IMR-90 (cell line): Measurements from ENCODE around the gene HOXC6. TPM values are rescaled to one million over a fixed set of nuclear protein-coding genes. Genes with fewer than 3 reads are reported as not detected.

Experiments
- ATAC-seq: fragments of 200-7000 bp; cut with Tn5 transposase; 2 replicates; pipeline ENCODE4 v1.9.1; 2020; ENCODE audit warnings: low read depth, mild to moderate bottlenecking, moderate library complexity
- BruUV-seq: library from RNA; stranded (reverse); fragments of 400-500 nt; replicated peaks from 2 replicates; lab custom pipeline; 2021; lab: Mats Ljungman, UMichigan
- CTCF ChIA-PET: fragments of 300-600 bp; formaldehyde crosslinking; extraction: SDS; loops from one replicate; lab custom pipeline; 2021; ENCODE audit warnings: antibody characterized with exemption; lab: Yijun Ruan, JAX
- POLR2A ChIA-PET: fragments of 300-600 bp; sonication (Branson Sonifier 250); formaldehyde crosslinking; loops from one replicate; lab custom pipeline; 2022; ENCODE audit warnings: antibody characterized with exemption; ENCODE audit not compliant: unreplicated experiment; lab: Charles Lee
- DNase-seq: peaks from one replicate; pipeline ENCODE4 v3.0.0; 2013
- H2AFZ ChIP-seq: replicated peaks from 2 replicates; pipeline ENCODE3; 2013; ENCODE audit warnings: low read length, mild to moderate bottlenecking; ENCODE audit not compliant: poor library complexity
- H2AK5ac ChIP-seq: 2 replicates; pipeline ENCODE4 v1.6.1; 2013; ENCODE audit warnings: low read depth, low read length, inconsistent platforms
- H2AK9ac ChIP-seq: replicated peaks from 2 replicates; pipeline ENCODE3; 2013; ENCODE audit warnings: mild to moderate bottlenecking, low read depth, low read length, moderate library complexity; ENCODE audit not compliant: poor library complexity
- H2BK120ac ChIP-seq: 2 replicates; pipeline ENCODE4 v1.6.1; 2013; ENCODE audit warnings: low read depth, low read length, inconsistent platforms
- H2BK15ac ChIP-seq: 3 replicates; pipeline ENCODE4 v1.6.1; 2013; ENCODE audit warnings: low read depth, low read length, inconsistent platforms
- H2BK20ac ChIP-seq: 2 replicates; pipeline ENCODE4 v1.6.1; 2013; ENCODE audit warnings: low read depth, mild to moderate bottlenecking, inconsistent platforms, low read length, moderate library complexity
- H2BK5ac ChIP-seq: 2 replicates; pipeline ENCODE4 v1.6.1; 2013; ENCODE audit warnings: mild to moderate bottlenecking, low read depth, low read length, inconsistent platforms; ENCODE audit not compliant: poor library complexity, severe bottlenecking
- H3K14ac ChIP-seq: replicated peaks from 2 replicates; pipeline ENCODE4 v1.6.1; 2013; ENCODE audit warnings: low read depth, low read length, inconsistent platforms
- H3K18ac ChIP-seq: 2 replicates; pipeline ENCODE4 v1.6.1; 2013; ENCODE audit warnings: low read depth, low read length, control low read depth
- H3K23ac ChIP-seq: 2 replicates; pipeline ENCODE4 v1.6.1; 2013; ENCODE audit warnings: low read depth, low read length, inconsistent platforms
- H3K27ac ChIP-seq: 2 replicates; pipeline ENCODE4 v1.5.1; 2013; ENCODE audit warnings: mild to moderate bottlenecking, control low read depth, low read length; ENCODE audit not compliant: insufficient read depth
- H3K27me3 ChIP-seq: 2 replicates; pipeline ENCODE4 v1.6.1; 2013; ENCODE audit warnings: low read length; ENCODE audit not compliant: control insufficient read depth, insufficient read depth
- H3K36me3 ChIP-seq: 2 replicates; pipeline ENCODE4 v1.6.1; 2013; ENCODE audit warnings: low read length, mixed read lengths; ENCODE audit not compliant: control insufficient read depth, insufficient read depth
- H3K4ac ChIP-seq: 2 replicates; pipeline ENCODE4 v1.6.1; 2013; ENCODE audit warnings: low read depth, low read length, inconsistent platforms
- H3K4me1 ChIP-seq: 2 replicates; pipeline ENCODE4 v1.6.1; 2013; ENCODE audit warnings: low read length, mixed read lengths; ENCODE audit not compliant: control insufficient read depth, insufficient read depth
- H3K4me2 ChIP-seq: 2 replicates; pipeline ENCODE4 v1.6.1; 2013; ENCODE audit warnings: low read depth, mild to moderate bottlenecking, control low read depth, low read length, moderate library complexity
- H3K4me3 ChIP-seq: 2 replicates; pipeline ENCODE4 v1.5.1; 2013; ENCODE audit warnings: low read depth, mild to moderate bottlenecking, control low read depth, low read length, moderate library complexity; ENCODE audit not compliant: insufficient read depth
- H3K56ac ChIP-seq: 2 replicates; pipeline ENCODE4 v1.6.1; 2013; ENCODE audit warnings: low read length, inconsistent platforms; ENCODE audit not compliant: insufficient read depth; ENCODE audit errors: extremely low read depth
- H3K79me1 ChIP-seq, 2 experiments: 2 replicates each; pipeline ENCODE4 v1.6.1; 2013; ENCODE audit warnings: low read length in 2 of 2, inconsistent platforms in 1 of 2, low read depth in 1 of 2
- H3K9ac ChIP-seq: 2 replicates; pipeline ENCODE4 v1.6.1; 2013; ENCODE audit warnings: low read depth, low read length, control low read depth
- H3K9me1 ChIP-seq: 2 replicates; pipeline ENCODE4 v1.6.1; 2013; ENCODE audit warnings: low read length, inconsistent platforms; ENCODE audit not compliant: insufficient read depth
- H3K9me3 ChIP-seq: 2 replicates; pipeline ENCODE4 v1.6.1; 2013; ENCODE audit warnings: low read length; ENCODE audit not compliant: control insufficient read depth, insufficient read depth
- H4K20me1 ChIP-seq: 2 replicates; pipeline ENCODE4 v1.6.1; 2013; ENCODE audit warnings: low read length, inconsistent platforms; ENCODE audit not compliant: insufficient read depth
- H4K5ac ChIP-seq: 2 replicates; pipeline ENCODE4 v1.6.1; 2013; ENCODE audit warnings: mild to moderate bottlenecking, low read depth, low read length, control low read depth
- H4K8ac ChIP-seq, 2 experiments: 2 replicates each; pipeline ENCODE4 v1.6.1; 2013; ENCODE audit warnings: low read depth in 2 of 2, low read length in 2 of 2, control low read depth in 1 of 2, inconsistent platforms in 1 of 2
- H4K91ac ChIP-seq: 2 replicates; pipeline ENCODE4 v1.6.1; 2013; ENCODE audit warnings: low read depth, low read length, inconsistent platforms; ENCODE audit not compliant: insufficient read depth
- BHLHE40 ChIP-seq: fragments of 150-350 bp; IDR thresholded peaks from 2 replicates; pipeline ENCODE4 v1.6.1; 2016; ENCODE audit warnings: mild to moderate bottlenecking, low read depth, low read length
- SMC3 ChIP-seq: fragments of 150-350 bp; IDR thresholded peaks from 2 replicates; pipeline ENCODE4 v1.6.1; 2016; ENCODE audit warnings: low read depth, mild to moderate bottlenecking, antibody characterized with exemption, low read length, moderate library complexity
- WGBS, 2 experiments: methylation state at CpG; one replicate each; pipeline versions ENCODE4 v1.1.5 to v1.1.7; 2013; ENCODE audit warnings: missing lambda C conversion rate in 2 of 2; ENCODE audit not compliant: insufficient read length in 1 of 2; ENCODE audit errors: extremely low coverage in 2 of 2; 5-methylcytosine and 5-hydroxymethylcytosine counted together
- dilution Hi-C: fragments of 300-500 bp; cut with HindIII; formaldehyde crosslinking; loops from one replicate; pipeline ENCODE4 v1.14.3; 2018; ENCODE audit warnings: low sequenced_read_pairs; ENCODE audit not compliant: unreplicated experiment
- in situ Hi-C: fragments of 300-500 bp; cut with MboI; formaldehyde crosslinking; loops from 3 replicates; pipeline ENCODE4 v1.14.3; 2019; ENCODE audit warnings: low sequenced_read_pairs, inconsistent platforms, mixed read lengths
- intact Hi-C: fragments of 100-400 bp; cut with micrococcal nuclease; formaldehyde crosslinking; loops from 2 replicates; pipeline ENCODE4 v1.10.0; 2022
- polyA plus RNA-seq, 3 experiments: library from polyadenylated mRNA; depleted of rRNA; stranded (reverse); fragments of >200 nt; gene quantifications; 2 replicates each; pipeline ENCODE4 v1.2.3, GENCODE V29; 2012; ENCODE audit warnings: low replicate concordance in 1 of 3
- total RNA-seq: library from RNA; depleted of rRNA; stranded (reverse); fragments of >200 nt; gene quantifications from 2 replicates; pipeline ENCODE4 v1.2.3, GENCODE V29; 2012

The HOXC6 gene
- total and polyA plus RNA-seq, 2 of the 4 experiments (the other 2 are of a cell fraction): 1.1 TPM; not detected in 1

GRCh38 chr12:54059668-54060067, 31.4 kb downstream of the HOXC6 start:
- dilution Hi-C loops (no loop called here), intact Hi-C loops (no loop called here), in situ Hi-C loops (no loop called here)
- no peaks in the 10 kb centered on the region for H4K20me1 ChIP-seq
- no peak overlapping the region for H3K4me3 ChIP-seq
- BruUV-seq: no TSS peak
- no peak overlapping the region for H3K18ac ChIP-seq
- no peak overlapping the region for H4K91ac ChIP-seq
- no peak overlapping the region for H2BK20ac ChIP-seq
- ATAC-seq (no peak), DNase-seq (no peak)
- no CpG with 5 or more reads among the region's 7 CpGs for WGBS, 2 experiments
- peak overlapping the region; percentile 3 for H2AFZ ChIP-seq
- no peak overlapping the region for H4K8ac ChIP-seq
- no peak overlapping the region for H3K14ac ChIP-seq
- H3K79me1 ChIP-seq: no peaks in the 10 kb centered on the region
- H3K9me1 ChIP-seq: no peaks in the 10 kb centered on the region
- no peak overlapping the region for H3K4me2 ChIP-seq
- no peak overlapping the region for H4K5ac ChIP-seq
- no peak overlapping the region for H3K23ac ChIP-seq
- H2BK15ac ChIP-seq: no peak overlapping the region
- no peaks in the 10 kb centered on the region for H3K9me3 ChIP-seq
- H3K27me3 ChIP-seq: peaks cover 51% of the 10 kb centered on the region
- H2AK5ac ChIP-seq: no peak overlapping the region
- POLR2A ChIA-PET: no interaction called here
- no peak overlapping the region for H2BK120ac ChIP-seq
- CTCF ChIA-PET: no interaction called here
- H3K4ac ChIP-seq: no peak overlapping the region
- H2BK5ac ChIP-seq: no peak overlapping the region
- TF ChIP-seq BHLHE40 (no peak), SMC3 (no peak)
- H3K4me1 ChIP-seq: no peaks in the 10 kb centered on the region
- no peak overlapping the region for H3K56ac ChIP-seq
- no peak overlapping the region for H3K9ac ChIP-seq
- H3K36me3 ChIP-seq: no peaks in the 10 kb centered on the region
- no peak overlapping the region for H2AK9ac ChIP-seq
- no peak overlapping the region for H3K27ac ChIP-seq
